ENCODE measurements around the gene SPATS2. TPM values are rescaled to one million over a fixed set of nuclear protein-coding genes. Genes with fewer than 3 reads are reported as not detected.
"Not testable (repeated sequence)": the region's sequence is repeated elsewhere in the genome, so short reads cannot be mapped to it uniquely, and the experiment has no call there.

SPATS2 gene
- 23.1 and 29.8 TPM in 2 replicates for polyA plus RNA-seq (2011; rRNA removed)
- polyA minus RNA-seq (2011; rRNA and poly(A)+ RNA removed), result 19.0 and 20.7 TPM in 2 replicates

DNA sequence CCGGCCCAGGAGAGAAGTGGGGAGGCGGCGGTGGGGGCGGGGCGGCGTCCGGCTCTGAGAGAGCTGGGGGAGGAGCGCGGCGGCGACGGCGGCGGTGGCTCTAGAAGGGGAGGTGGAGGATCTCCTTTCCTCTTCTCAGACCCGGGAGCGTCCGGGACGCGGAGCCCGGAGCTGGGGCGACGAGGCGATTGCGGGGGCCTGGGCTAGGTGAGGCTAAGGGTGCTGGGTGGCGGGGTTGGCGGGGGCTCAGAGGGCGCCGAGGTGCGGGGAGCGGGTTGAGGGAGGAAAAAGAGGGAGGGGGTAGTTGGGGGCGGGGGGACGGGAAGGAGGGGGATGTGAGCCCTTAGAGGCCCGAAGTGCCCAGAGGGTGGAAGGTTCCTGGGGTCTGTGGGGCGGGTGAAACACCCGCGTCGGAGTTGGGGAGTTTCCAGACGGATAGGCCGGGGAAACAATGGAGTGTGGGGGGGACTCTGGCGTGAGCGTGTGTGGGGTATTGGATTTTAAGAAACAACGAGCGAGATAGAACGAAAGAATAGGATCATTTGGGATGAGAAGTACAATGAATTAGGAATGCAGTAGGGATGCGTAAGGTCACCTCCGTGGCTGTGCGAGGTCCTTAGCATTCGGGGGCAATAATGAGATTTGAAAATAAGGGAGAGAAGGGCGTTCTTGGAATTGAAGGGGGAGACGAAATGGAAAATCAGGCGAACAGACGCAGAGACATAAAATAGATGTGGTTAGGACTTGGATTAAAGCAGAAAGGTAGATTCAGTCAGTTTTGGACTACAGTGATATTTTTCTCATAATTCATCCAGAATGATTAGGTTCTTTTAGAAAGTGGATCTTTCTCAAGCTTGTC is at the start of gene SPATS2:
TSS of gene SPATS2 (plus strand) at position 82 of the 859 bp plus-strand sequence. CDS start 93,551 bp downstream, outside the sequence.
- POLR2A ChIA-PET, result interaction anchor here (0.6 to 1.1 kb wide), 2 partner anchors 44 to 1279 kb away, joined by 3 read pairs; partner anchors contain the start of gene TROAP
- peak within 1 kb of the TSS; percentile 73 for H3K4me3 ChIP-seq (ENCODE audit: low read depth, low read length)
- TF ChIP-seq, protein P1, sequence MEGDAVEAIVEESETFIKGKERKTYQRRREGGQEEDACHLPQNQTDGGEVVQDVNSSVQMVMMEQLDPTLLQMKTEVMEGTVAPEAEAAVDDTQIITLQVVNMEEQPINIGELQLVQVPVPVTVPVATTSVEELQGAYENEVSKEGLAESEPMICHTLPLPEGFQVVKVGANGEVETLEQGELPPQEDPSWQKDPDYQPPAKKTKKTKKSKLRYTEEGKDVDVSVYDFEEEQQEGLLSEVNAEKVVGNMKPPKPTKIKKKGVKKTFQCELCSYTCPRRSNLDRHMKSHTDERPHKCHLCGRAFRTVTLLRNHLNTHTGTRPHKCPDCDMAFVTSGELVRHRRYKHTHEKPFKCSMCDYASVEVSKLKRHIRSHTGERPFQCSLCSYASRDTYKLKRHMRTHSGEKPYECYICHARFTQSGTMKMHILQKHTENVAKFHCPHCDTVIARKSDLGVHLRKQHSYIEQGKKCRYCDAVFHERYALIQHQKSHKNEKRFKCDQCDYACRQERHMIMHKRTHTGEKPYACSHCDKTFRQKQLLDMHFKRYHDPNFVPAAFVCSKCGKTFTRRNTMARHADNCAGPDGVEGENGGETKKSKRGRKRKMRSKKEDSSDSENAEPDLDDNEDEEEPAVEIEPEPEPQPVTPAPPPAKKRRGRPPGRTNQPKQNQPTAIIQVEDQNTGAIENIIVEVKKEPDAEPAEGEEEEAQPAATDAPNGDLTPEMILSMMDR (IDR thresholded peaks at IDR 0.05; ENCODE audit: insufficient read depth, low read depth, low read length), result no peak
- H3K36me3 ChIP-seq (ENCODE audit: control insufficient read depth, insufficient read depth, low read length), result no peaks in the 10 kb centered on the region
- CTCF ChIA-PET, result interaction anchor here (1.0 to 6.5 kb wide), 6 partner anchors 10 to 212 kb away, joined by 3 to 63 read pairs (median 12); partner anchors contain the start of gene DNAJC22
- H3K27me3 ChIP-seq (ENCODE audit: control insufficient read depth, insufficient read depth, low read length), result no peaks in the 10 kb centered on the region
- no peak for DNase-seq (ENCODE audit: low read depth)

DNA sequence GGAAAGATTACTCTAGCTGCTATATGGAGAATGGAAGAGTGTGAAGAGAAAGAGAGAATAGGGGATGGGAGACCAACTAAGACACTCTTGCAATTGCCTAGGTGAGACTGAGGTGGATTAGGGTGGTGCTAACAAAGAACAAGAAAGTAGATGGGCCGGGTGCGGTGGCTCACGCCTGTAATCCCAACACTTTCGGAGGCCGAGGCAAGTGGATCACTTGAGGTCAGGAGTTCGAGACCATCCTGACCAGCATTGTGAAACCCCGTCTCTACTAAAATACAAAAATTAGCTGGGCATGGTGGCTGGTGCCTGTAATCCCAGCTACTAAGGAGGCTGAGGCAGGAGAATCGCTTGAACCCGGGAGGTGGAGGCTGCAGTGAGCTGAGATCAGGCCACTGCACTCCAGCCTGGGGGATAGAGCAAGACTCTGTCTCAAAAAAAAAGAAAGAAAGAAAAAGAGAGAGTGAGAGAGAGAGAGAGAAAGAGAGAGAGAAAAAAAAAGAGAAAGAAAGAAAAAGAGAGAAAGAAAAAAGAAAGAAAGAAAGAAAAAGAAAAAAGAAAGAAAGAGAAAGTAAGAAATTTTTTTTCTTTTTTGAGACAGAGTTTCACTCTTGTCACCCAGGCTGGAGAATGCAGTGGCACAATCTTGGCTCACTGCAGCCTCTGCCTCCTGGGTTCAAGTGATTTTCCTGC is 46.7 kb upstream of the SPATS2 start:
- CTCF ChIA-PET, result interaction anchor here (0.7 to 2.7 kb wide), 3 partner anchors 16 to 68 kb away, joined by 3 to 16 read pairs (median 3); partner anchors contain the start of gene C1QL4
- H3K4me3 ChIP-seq (ENCODE audit: low read depth, low read length); H3K27me3 ChIP-seq (ENCODE audit: control insufficient read depth, insufficient read depth, low read length); POLR2A ChIA-PET; H3K36me3 ChIP-seq (ENCODE audit: control insufficient read depth, insufficient read depth, low read length); DNase-seq (ENCODE audit: low read depth): not testable (repeated sequence)

DNA sequence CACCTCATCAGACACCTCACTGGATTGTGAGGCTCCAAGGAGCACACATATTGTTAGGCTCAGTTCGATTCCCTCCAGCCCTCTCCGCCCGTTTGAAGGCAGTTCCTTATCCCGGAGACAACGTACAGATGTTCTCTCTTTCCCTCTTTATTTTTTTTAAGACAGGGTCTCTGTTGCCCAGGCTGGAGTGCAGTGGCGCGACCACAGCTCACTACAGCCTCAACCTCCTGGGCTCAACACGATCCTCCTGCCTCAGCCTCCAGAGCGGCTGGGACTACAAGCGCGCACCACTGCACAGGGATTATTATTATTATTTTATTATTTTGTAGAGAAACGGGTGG is 44.9 kb upstream of the SPATS2 start:
- Histone ChIP-seq H3K27me3 (ENCODE audit: control insufficient read depth, insufficient read depth, low read length) (no peaks in the 10 kb centered on the region), H3K36me3 (ENCODE audit: control insufficient read depth, insufficient read depth, low read length) (no peaks in the 10 kb centered on the region), H3K4me3 (ENCODE audit: low read depth, low read length) (peak overlapping the region; percentile 57)
- no peak for DNase-seq (ENCODE audit: low read depth)
- TF ChIP-seq, protein P1 (IDR thresholded peaks at IDR 0.05; ENCODE audit: insufficient read depth, low read depth, low read length), result no peak
- POLR2A ChIA-PET, result interaction anchor here (0.6 kb wide), 2 partner anchors 47 to 234 kb away, joined by 3 read pairs; no protein-coding TSS in a partner anchor
- CTCF ChIA-PET, result interaction anchor here (1.0 to 2.7 kb wide), 8 partner anchors 9 to 234 kb away, joined by 4 to 23 read pairs (median 6); partner anchors contain the start of gene C1QL4

DNA sequence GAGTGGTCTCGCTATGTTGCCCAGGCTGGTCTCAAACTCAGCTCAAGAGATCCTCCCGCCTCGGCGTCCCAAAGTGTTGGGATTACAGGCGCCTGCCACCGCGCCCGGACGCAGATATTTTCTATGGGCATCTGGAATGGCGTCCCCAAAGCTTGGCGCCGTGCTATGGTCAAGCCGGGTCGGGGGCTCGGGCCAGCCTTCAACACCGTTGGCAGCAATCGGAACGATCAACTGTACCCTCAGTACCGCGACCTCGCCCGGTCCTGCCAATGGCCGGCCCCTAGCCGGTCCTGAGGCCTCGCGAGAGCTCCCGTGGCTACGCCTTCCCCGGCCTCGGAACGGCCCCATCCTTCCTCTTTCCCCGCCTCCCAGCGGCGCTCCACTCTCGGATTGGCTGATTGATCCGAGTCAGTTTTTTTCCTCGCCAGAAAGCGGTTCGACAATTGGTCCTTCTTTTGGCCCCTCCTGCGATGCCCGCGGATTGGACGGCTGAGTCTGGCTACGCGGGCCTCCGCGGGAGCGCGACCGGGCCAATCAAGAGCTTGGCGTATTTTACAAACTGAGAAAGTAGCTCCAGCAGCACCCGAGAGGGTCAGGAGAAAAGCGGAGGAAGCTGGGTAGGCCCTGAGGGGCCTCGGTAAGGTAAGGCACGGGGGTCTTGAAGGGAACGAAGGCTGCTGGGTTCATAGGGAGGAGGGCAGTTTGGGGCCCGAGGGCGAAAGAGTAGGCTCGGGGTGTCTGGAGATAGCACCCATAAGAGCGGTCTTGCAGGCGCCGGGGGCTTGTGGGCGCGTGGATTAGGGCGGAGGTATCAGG is 44.3 kb upstream of the SPATS2 start, which contains the start of gene TROAP:
TSS of gene TROAP (plus strand) at position 548 of the 816 bp plus-strand sequence. CDS start 354 bp downstream, outside the sequence.
- ChIA-PET CTCF (interaction anchor here (0.7 to 2.7 kb wide), 10 partner anchors 9 to 235 kb away, joined by 3 to 23 read pairs (median 6); partner anchors contain the start of gene C1QL4), POLR2A (interaction anchor here (0.6 to 0.7 kb wide), 4 partner anchors 9 to 233 kb away, joined by 3 read pairs; partner anchors contain the start of gene SPATS2)
- TF ChIP-seq, protein P1 (IDR thresholded peaks at IDR 0.05; ENCODE audit: insufficient read depth, low read depth, low read length), result no peak

More for the DNA sequence above, 44.3 kb upstream of the SPATS2 start, which contains the start of gene TROAP:
- Histone ChIP-seq H3K36me3 (ENCODE audit: control insufficient read depth, insufficient read depth, low read length) (no peaks in the 10 kb centered on the region), H3K27me3 (ENCODE audit: control insufficient read depth, insufficient read depth, low read length) (no peaks in the 10 kb centered on the region), H3K4me3 (ENCODE audit: low read depth, low read length) (peak within 1 kb of the TSS; percentile 57)
- peak; percentile 91 for DNase-seq (ENCODE audit: low read depth)

Data from BJ (cell line).